Keratinocyte (primary cell): Measurements from ENCODE around the gene VPS26C.

Source experiments
- CTCF ChIP-seq, 3 experiments: IDR thresholded peaks in 1 of 3; conservative IDR thresholded peaks in 1 of 3; optimal IDR thresholded peaks in 1 of 3; 2 replicates in 2 of 3; 3 replicates in 1 of 3; pipeline versions ENCODE3 to v1.5.1; 2011; ENCODE audit warnings: low read length in 3 of 3, mild to moderate bottlenecking in 3 of 3, moderate library complexity in 2 of 3, control low read depth in 1 of 3, inconsistent platforms in 1 of 3; ENCODE audit not compliant: insufficient read depth in 2 of 3; ENCODE audit errors: extremely low read depth in 1 of 3
- EZH2 ChIP-seq: IDR thresholded peaks from one replicate; pipeline ENCODE4 v1.6.1; 2012; ENCODE audit warnings: inconsistent platforms, mild to moderate bottlenecking, low read length, moderate library complexity

DNA sequence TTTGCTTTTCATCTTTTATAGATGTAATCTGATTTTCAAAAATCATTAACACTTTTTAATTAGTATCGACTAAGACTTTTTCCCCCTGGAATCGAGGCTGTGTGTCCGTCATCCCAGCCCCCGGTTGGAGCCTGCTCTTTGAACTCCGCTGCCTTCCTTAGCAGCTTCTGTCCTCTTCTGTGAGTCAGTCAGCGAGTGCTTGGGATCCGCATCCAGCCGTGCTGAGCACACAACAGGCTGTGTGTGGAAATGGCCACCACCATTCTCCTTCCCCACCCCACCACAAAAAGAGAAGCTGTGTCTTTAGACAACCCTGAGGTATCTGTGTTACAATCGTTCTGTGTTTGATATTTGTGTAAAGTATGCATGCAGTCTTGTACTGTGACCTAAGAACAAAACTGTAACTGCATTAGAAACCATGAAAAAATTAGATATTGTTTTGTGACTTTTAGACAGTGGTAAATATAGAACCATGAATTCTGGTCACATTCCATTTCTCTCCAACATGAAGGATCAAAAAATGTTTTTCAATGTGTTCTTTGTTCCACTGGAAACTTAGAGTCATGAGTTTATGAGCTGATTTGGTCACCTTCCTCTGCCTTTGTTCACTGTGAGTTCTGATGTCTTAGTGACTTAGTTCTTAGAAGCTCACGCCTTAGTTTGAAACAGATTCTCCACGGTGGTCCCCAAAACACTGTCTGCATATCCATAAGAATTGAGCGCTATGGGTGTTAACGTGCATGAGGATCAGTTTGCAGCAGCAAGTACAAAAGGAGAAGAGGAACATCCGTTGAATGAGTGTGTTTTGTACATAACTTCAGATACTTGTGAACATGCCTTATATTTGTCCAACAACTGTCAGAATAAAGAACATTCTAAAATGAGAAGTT lies 64.7 kb downstream of the VPS26C start:
- no peak for TF ChIP-seq CTCF (optimal IDR thresholded peaks at IDR 0.05 in 1 of 3, IDR thresholded peaks at IDR 0.05 in 1 of 3, conservative IDR thresholded peaks at IDR 0.05 in 1 of 3; ENCODE audit: extremely low read depth in 1 of 3, insufficient read depth in 2 of 3, low read length in 3 of 3)
- no peak for TF ChIP-seq EZH2
